K562 (cell line): ENCODE measurements around the gene POU2F3. TPM values are rescaled to one million over a fixed set of nuclear protein-coding genes. Genes with fewer than 3 reads are reported as not detected.
A peak's percentile ranks its signal among the peaks of the same experiment; 100 is the strongest.

Experiments used
- ATAC-seq: fragments of 200-7000 bp; cut with Tn5 transposase; 3 replicates; pipeline ENCODE4 v1.9.1; 2020; ENCODE audit warnings: moderate library complexity
- BruUV-seq: library from RNA; stranded (reverse); fragments of 400-500 nt; replicated peaks from 2 replicates; lab custom pipeline; 2021; lab: Mats Ljungman, UMichigan
- CTCF ChIA-PET: fragments of 300-600 bp; formaldehyde crosslinking; extraction: SDS; loops from one replicate; lab custom pipeline; 2021; ENCODE audit warnings: low intra/inter-chr PET ratio; lab: Yijun Ruan, JAX
- POLR2A ChIA-PET: fragments of 300-600, 350-650 bp; sonication (Branson Sonifier 250); formaldehyde crosslinking; extraction: SDS; loops from one replicate; lab custom pipeline; 2021; ENCODE audit warnings: antibody characterized with exemption, inconsistent platforms; lab: Yijun Ruan, JAX
- DNase-seq, 4 experiments: peaks; one replicate each; pipeline versions ENCODE4 v3.0.0 to v3.0.0-alpha.2; 2011 to 2018; ENCODE audit warnings: low spot score in 3 of 4, mixed read lengths in 3 of 4; ENCODE audit errors: extremely low read depth in 1 of 4
- FAIRE-seq: peaks from 2 replicates; lab custom pipeline; 2011; peaks lifted over from hg19 to GRCh38; lab: Jason Lieb, UNC
- H2AFZ ChIP-seq: 2 replicates; pipeline ENCODE4 v1.6.0; 2011; ENCODE audit warnings: low read depth, low read length, control low read depth, inconsistent platforms
- H3K27ac ChIP-seq: fragments of 200-600 bp; 3 replicates; pipeline ENCODE4 v1.8.0; 2011; ENCODE audit warnings: low read depth, mild to moderate bottlenecking, control low read depth, inconsistent platforms, low read length, moderate library complexity, mixed read lengths; ENCODE audit errors: extremely low read depth
- H3K27me3 ChIP-seq, 2 experiments: fragments of 300-600 bp in 1 of 2; 2 replicates in 1 of 2; 3 replicates in 1 of 2; pipeline versions ENCODE4 v1.6.0 to v1.8.0; 2011; ENCODE audit warnings: inconsistent platforms in 2 of 2, low read length in 2 of 2, mild to moderate bottlenecking in 1 of 2, mixed read lengths in 1 of 2, moderate library complexity in 1 of 2; ENCODE audit not compliant: control insufficient read depth in 2 of 2, insufficient read depth in 2 of 2
- H3K36me3 ChIP-seq: fragments of 300-600 bp; 3 replicates; pipeline ENCODE4 v1.8.0; 2011; ENCODE audit warnings: mild to moderate bottlenecking, low read length, inconsistent platforms; ENCODE audit not compliant: control insufficient read depth, insufficient read depth
- H3K4me1 ChIP-seq, 2 experiments: fragments of 200-600 bp in 1 of 2; replicated peaks in 1 of 2; 2 replicates in 1 of 2; 3 replicates in 1 of 2; pipeline versions ENCODE4 v1.5.1 to v1.8.0; 2011; ENCODE audit warnings: inconsistent platforms in 2 of 2, low read length in 2 of 2, mild to moderate bottlenecking in 1 of 2, mixed read lengths in 1 of 2, moderate library complexity in 1 of 2; ENCODE audit not compliant: control insufficient read depth in 2 of 2, insufficient read depth in 2 of 2
- H3K4me2 ChIP-seq: 2 replicates; pipeline ENCODE4 v1.6.1; 2011; ENCODE audit warnings: low read length, control low read depth, inconsistent platforms, mixed read lengths; ENCODE audit not compliant: insufficient read depth
- H3K4me3 ChIP-seq: fragments of 200-600 bp; sonication (generic), shearing (Covaris generic); 2 replicates; pipeline ENCODE4 v1.5.1; 2016; ENCODE audit warnings: control low read depth, inconsistent platforms
- H3K79me2 ChIP-seq: fragments of 200-600 bp; 3 replicates; pipeline ENCODE4 v1.8.0; 2011; ENCODE audit warnings: low read length, inconsistent platforms; ENCODE audit not compliant: control insufficient read depth, insufficient read depth
- H3K9ac ChIP-seq, 2 experiments: 2 replicates each; pipeline versions ENCODE4 v1.6.0 to v1.6.1; 2011; ENCODE audit warnings: low read depth in 2 of 2, low read length in 2 of 2, control low read depth in 1 of 2, inconsistent platforms in 1 of 2, mild to moderate bottlenecking in 1 of 2, mixed read lengths in 1 of 2; ENCODE audit not compliant: insufficient read depth in 1 of 2
- H3K9me1 ChIP-seq: one replicate; pipeline ENCODE4 v1.6.0; 2011; ENCODE audit warnings: inconsistent platforms, mild to moderate bottlenecking, low read length, moderate library complexity; ENCODE audit not compliant: control insufficient read depth, insufficient read depth
- H3K9me3 ChIP-seq: replicated peaks from 2 replicates; pipeline ENCODE4 v1.5.1; 2011; ENCODE audit warnings: low read depth, low read length, inconsistent platforms; ENCODE audit not compliant: control insufficient read depth, insufficient read depth
- H4K20me1 ChIP-seq: replicated peaks from 2 replicates; pipeline ENCODE4 v1.6.1; 2011; ENCODE audit warnings: low read length, inconsistent platforms, mixed read lengths; ENCODE audit not compliant: control insufficient read depth, insufficient read depth
- ARID1B ChIP-seq: fragments of 450-650 bp; IDR thresholded peaks from 2 replicates; pipeline ENCODE4 v1.6.1; 2016; ENCODE audit warnings: antibody characterized with exemption, mild to moderate bottlenecking, inconsistent platforms
- CCAR2 ChIP-seq: fragments of 200-400 bp; formaldehyde crosslinking; IDR thresholded peaks from 2 replicates; pipeline ENCODE4 v1.6.1; 2017; ENCODE audit warnings: mild to moderate bottlenecking, low read depth, low read length
- CHCHD3 ChIP-seq: fragments of 250-450 bp; sonication (Bioruptor Pico); IDR thresholded peaks from 2 replicates; pipeline ENCODE4 v2.1.2; 2022; ENCODE audit warnings: mild to moderate bottlenecking
- ETS2 ChIP-seq: IDR thresholded peaks from 2 replicates; pipeline ENCODE4 v1.6.1; 2016; ENCODE audit warnings: borderline replicate concordance, missing genetic modification characterization, mild to moderate bottlenecking, moderate library complexity, missing compliant biosample characterization; ENCODE audit not compliant: poor library complexity, severe bottlenecking
- ETV6 ChIP-seq, 3 experiments: fragments of 150-350 bp in 1 of 3; sonication (generic) in 1 of 3; formaldehyde crosslinking in 1 of 3; IDR thresholded peaks; 2 replicates each; pipeline versions ENCODE4 v1.6.1 to v1.8.0; 2014 to 2022; ENCODE audit warnings: borderline replicate concordance in 2 of 3, low read depth in 2 of 3, antibody characterized with exemption in 1 of 3, low read length in 1 of 3, mild to moderate bottlenecking in 1 of 3, missing genetic modification reagents in 1 of 3
- GABPA ChIP-seq: fragments of 200-800 bp; sonication (Bioruptor generic); conservative IDR thresholded peaks from 2 replicates; pipeline ENCODE4 v1.6.1; 2016; ENCODE audit warnings: low read depth, missing genetic modification characterization, missing compliant biosample characterization
- HMGN3 ChIP-seq: IDR thresholded peaks from 2 replicates; pipeline ENCODE4 v1.6.1; 2011; ENCODE audit warnings: borderline replicate concordance, low read depth, mild to moderate bottlenecking, mixed read lengths, low read length; ENCODE audit not compliant: insufficient read length; ENCODE audit errors: extremely low read depth
- MEF2A ChIP-seq: IDR thresholded peaks from 2 replicates; pipeline ENCODE4 v1.6.1; 2011; ENCODE audit warnings: low read depth, mild to moderate bottlenecking, low read length, moderate library complexity; ENCODE audit not compliant: control insufficient read depth
- RBFOX2 ChIP-seq: fragments of 200-400 bp; formaldehyde crosslinking; IDR thresholded peaks from 2 replicates; pipeline ENCODE4 v1.6.1; 2017; ENCODE audit warnings: low read depth, mild to moderate bottlenecking, low read length, moderate library complexity
- TRIM24 ChIP-seq, 2 experiments: fragments of 450-650 bp; IDR thresholded peaks; 2 replicates each; pipeline ENCODE4 v1.6.1; 2016
- ZNF143 ChIP-seq: sonication (generic); formaldehyde crosslinking; IDR thresholded peaks from 2 replicates; pipeline ENCODE4 v1.9.0; 2022; ENCODE audit warnings: mild to moderate bottlenecking, missing genetic modification reagents
- ZNF384 ChIP-seq: IDR thresholded peaks from 2 replicates; pipeline ENCODE4 v1.6.1; 2012; ENCODE audit warnings: low read depth, low read length, improper control_type of control experiment
- ZNF696 ChIP-seq: fragments of 250-450 bp; sonication (Bioruptor Pico); conservative IDR thresholded peaks from 2 replicates; pipeline ENCODE4 v1.4.0; 2020; ENCODE audit warnings: mild to moderate bottlenecking, moderate library complexity
- ZNF785 ChIP-seq: fragments of 250-450 bp; sonication (Bioruptor Pico); IDR thresholded peaks from 2 replicates; pipeline ENCODE4 v1.4.0; 2020; ENCODE audit warnings: mild to moderate bottlenecking
- WGBS: fragments of 100-300 bp; shearing (Covaris generic); methylation state at CpG from one replicate; pipeline ENCODE4 v1.1.6; 2016; ENCODE audit warnings: low coverage, mixed read lengths; ENCODE audit not compliant: insufficient coverage; ENCODE audit errors: missing lambda C conversion rate; 5-methylcytosine and 5-hydroxymethylcytosine counted together
- in situ Hi-C: fragments of 300-500 bp; cut with MboI; formaldehyde crosslinking; loops from 4 replicates; pipeline ENCODE4 v1.15.0; 2018; ENCODE audit warnings: inconsistent platforms, mixed read lengths
- intact Hi-C: fragments of 100-400 bp; cut with micrococcal nuclease; formaldehyde crosslinking; loops from 2 replicates; pipeline ENCODE4 v1.14.2; 2022
- polyA plus RNA-seq, 8 experiments: library from polyadenylated mRNA; depleted of rRNA in 4 of 8; stranded (reverse) in 5 of 8; unstranded in 3 of 8; fragments of >200 nt; fragmentation: Nextera tagmentation in 2 of 8; fragmentation: Illumina TruSeq in 1 of 8; extraction: Ambion mirVana in 2 of 8; extraction: Trizol in 1 of 8; gene quantifications; 2 replicates each; pipeline versions ENCODE4 v1.2.1 to v1.2.3, GENCODE V29; 2011 to 2014; ENCODE audit warnings: inconsistent platforms in 1 of 8, missing spikeins in 1 of 8
- total RNA-seq, 7 experiments: library from RNA; depleted of rRNA in 6 of 7; stranded (reverse); fragments of >200 nt in 6 of 7; fragmentation: Illumina TruSeq in 2 of 7; extraction: Trizol in 2 of 7; gene quantifications; 2 replicates each; pipeline versions ENCODE4 v1.2.1 to v1.2.3, GENCODE V29; 2011 to 2021; ENCODE audit warnings: low replicate concordance in 1 of 7
- TF ChIP-seq, protein P1 (sequence below): fragments of 150-350 bp; conservative IDR thresholded peaks from 2 replicates; pipeline ENCODE4 v1.6.1; 2014; ENCODE audit warnings: low read length
- TF ChIP-seq, protein P2 (sequence below): sonication (generic); formaldehyde crosslinking; IDR thresholded peaks from 2 replicates; pipeline ENCODE4 v1.8.1; 2023; ENCODE audit warnings: mild to moderate bottlenecking, missing genetic modification reagents

The POU2F3 gene
- total and polyA plus RNA-seq, 9 of the 15 experiments (the other 6 are each of a cell fraction or from before 2014, with no cell fraction given) = not detected

DNA sequence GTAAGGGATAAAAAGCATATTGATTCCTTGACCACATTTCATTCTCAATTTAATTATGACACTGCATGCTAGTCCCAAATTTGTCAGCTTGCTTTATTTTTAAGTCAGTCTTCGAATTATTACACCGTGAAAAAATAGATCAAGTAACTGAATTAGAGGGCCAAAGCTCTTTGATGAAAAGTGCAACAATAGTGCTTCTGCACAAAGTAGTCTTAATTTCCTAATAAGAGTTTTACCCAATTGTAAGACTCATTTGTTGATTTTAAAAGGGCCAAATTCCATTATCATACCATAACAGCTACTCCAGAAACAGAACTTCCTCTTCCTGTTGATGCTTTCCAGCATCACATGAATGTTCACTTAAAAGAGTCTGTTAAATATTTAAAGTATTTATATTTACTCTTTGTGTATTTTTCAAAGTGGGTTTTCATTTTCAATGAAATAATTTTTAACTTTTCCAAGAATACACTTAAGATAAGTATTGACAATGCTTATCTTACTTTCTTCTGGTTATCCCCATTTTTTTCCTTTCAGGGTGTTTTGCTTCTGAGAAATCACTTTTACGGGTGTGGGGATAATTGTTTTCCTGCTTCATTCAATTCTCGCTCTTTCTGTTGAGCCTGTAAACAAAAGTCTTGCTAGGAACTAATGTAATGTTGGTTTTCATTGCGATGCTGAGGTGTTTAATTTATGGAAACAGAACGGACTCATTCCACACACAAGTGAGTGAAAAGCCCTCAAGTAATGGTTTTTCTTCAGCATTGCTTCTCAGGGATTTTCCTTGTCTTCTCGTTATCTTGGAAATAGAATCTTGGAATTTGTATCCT, 98.4 kb downstream of the POU2F3 start:
- BruUV-seq = TSS peak; percentile 26
- in situ Hi-C loops = loop anchor here (5.0 kb wide), 1 partner anchor 164 kb away; no protein-coding TSS in a partner anchor
- peaks cover 13 to 33% of the 10 kb centered on the region in 2 experiments; a peak in 4 of 5 replicates for H3K4me1 ChIP-seq
- H3K79me2 ChIP-seq = peaks cover 70% of the 10 kb centered on the region
- no peaks in the 10 kb centered on the region for H3K9me3 ChIP-seq
- ATAC-seq (no peak), FAIRE-seq (no peak), DNase-seq (no peak)
- peak overlapping the region in 1 of 2 experiments; percentile 85; a peak in 2 of 4 replicates for H3K9ac ChIP-seq
- H4K20me1 ChIP-seq = peaks cover 11% of the 10 kb centered on the region; the same call in 1 of the 2 replicates
- peak overlapping the region; percentile 84 for H3K27ac ChIP-seq
- peak overlapping the region; percentile 72 for H3K4me3 ChIP-seq
- under 1% methylated on average over 7 of the region's 7 CpGs for WGBS
- intact Hi-C loops = loop anchor here (5.0 to 10.0 kb wide), 3 partner anchors 49 to 346 kb away; no protein-coding TSS in a partner anchor
- CTCF ChIA-PET = interaction anchor here (0.6 kb wide), 1 partner anchor 129 kb away, joined by 3 read pairs; no protein-coding TSS in a partner anchor
- H3K36me3 ChIP-seq = no peaks in the 10 kb centered on the region
- POLR2A ChIA-PET = interaction anchor here (0.6 to 2.9 kb wide), 12 partner anchors 11 to 150 kb away, joined by 3 to 17 read pairs (median 3); no protein-coding TSS in a partner anchor
- no peaks in the 10 kb centered on the region for H3K9me1 ChIP-seq
- H3K27me3 ChIP-seq = no peaks in the 10 kb centered on the region
- H3K4me2 ChIP-seq = peak overlapping the region; percentile 98
- no peak overlapping the region for H2AFZ ChIP-seq
- 0 out of 2 replicates have a peak, but pooled peaks have one; percentile 2 for TF ChIP-seq RBFOX2
- TF ChIP-seq, protein P1, sequence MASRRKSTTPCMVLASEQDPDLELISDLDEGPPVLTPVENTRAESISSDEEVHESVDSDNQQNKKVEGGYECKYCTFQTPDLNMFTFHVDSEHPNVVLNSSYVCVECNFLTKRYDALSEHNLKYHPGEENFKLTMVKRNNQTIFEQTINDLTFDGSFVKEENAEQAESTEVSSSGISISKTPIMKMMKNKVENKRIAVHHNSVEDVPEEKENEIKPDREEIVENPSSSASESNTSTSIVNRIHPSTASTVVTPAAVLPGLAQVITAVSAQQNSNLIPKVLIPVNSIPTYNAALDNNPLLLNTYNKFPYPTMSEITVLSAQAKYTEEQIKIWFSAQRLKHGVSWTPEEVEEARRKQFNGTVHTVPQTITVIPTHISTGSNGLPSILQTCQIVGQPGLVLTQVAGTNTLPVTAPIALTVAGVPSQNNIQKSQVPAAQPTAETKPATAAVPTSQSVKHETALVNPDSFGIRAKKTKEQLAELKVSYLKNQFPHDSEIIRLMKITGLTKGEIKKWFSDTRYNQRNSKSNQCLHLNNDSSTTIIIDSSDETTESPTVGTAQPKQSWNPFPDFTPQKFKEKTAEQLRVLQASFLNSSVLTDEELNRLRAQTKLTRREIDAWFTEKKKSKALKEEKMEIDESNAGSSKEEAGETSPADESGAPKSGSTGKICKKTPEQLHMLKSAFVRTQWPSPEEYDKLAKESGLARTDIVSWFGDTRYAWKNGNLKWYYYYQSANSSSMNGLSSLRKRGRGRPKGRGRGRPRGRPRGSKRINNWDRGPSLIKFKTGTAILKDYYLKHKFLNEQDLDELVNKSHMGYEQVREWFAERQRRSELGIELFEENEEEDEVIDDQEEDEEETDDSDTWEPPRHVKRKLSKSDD = no peak
- TF ChIP-seq HMGN3 = no peak
- TF ChIP-seq CHCHD3 (CRISPR knock-in tag) = no peak
- TF ChIP-seq ZNF384 = no peak
- no peak for TF ChIP-seq ETV6 (IDR thresholded peaks at IDR 0.05; ENCODE audit: borderline replicate concordance in 1 of 2, low read depth in 2 of 2, low read length in 1 of 2)
- no peak for TF ChIP-seq ETV6 (CRISPR knock-in tag; IDR thresholded peaks at IDR 0.05; ENCODE audit: borderline replicate concordance)
- no peak for TF ChIP-seq MEF2A
- no peak for TF ChIP-seq CCAR2
- TF ChIP-seq ZNF696 (CRISPR knock-in tag) = no peak
- TF ChIP-seq GABPA (tag) = 0 out of 2 replicates have a peak, but pooled peaks have one; percentile 44
- no peak for TF ChIP-seq TRIM24 (IDR thresholded peaks at IDR 0.05)
- TF ChIP-seq ETS2 = no peak
- no peak for TF ChIP-seq ZNF143 (CRISPR knock-in tag)
- TF ChIP-seq, protein P2, sequence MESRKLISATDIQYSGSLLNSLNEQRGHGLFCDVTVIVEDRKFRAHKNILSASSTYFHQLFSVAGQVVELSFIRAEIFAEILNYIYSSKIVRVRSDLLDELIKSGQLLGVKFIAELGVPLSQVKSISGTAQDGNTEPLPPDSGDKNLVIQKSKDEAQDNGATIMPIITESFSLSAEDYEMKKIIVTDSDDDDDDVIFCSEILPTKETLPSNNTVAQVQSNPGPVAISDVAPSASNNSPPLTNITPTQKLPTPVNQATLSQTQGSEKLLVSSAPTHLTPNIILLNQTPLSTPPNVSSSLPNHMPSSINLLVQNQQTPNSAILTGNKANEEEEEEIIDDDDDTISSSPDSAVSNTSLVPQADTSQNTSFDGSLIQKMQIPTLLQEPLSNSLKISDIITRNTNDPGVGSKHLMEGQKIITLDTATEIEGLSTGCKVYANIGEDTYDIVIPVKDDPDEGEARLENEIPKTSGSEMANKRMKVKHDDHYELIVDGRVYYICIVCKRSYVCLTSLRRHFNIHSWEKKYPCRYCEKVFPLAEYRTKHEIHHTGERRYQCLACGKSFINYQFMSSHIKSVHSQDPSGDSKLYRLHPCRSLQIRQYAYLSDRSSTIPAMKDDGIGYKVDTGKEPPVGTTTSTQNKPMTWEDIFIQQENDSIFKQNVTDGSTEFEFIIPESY (CRISPR knock-in tag) = no peak
- TF ChIP-seq ARID1B = peak; percentile 50
- no peak for TF ChIP-seq ZNF785
